ENCODE measurements around the gene ESYT2. TPM values are rescaled to one million over a fixed set of nuclear protein-coding genes. Genes with fewer than 3 reads are reported as not detected.

The ESYT2 gene
- total RNA-seq, 1 experiment from 2014 or later: 39.0 TPM

- no peak for TF ChIP-seq CTCF (conservative IDR thresholded peaks at IDR 0.05)
- peaks cover 0 to 9% (median 3%) of the 10 kb centered on the region in 3 experiments; a peak in 4 of 7 replicates for H3K36me3 Mint-ChIP-seq (ENCODE audit: insufficient read depth in 1 of 3, low read depth in 3 of 3)
- peak overlapping the region; percentile 18 for H3K27ac ChIP-seq (ENCODE audit: insufficient read length, low read depth, low read length)
These were observed 47.9 kb downstream of the ESYT2 start for GRCh38 chr7:158781217-158781973.

More at GRCh38 chr7:158781217-158781973, 47.9 kb downstream of the ESYT2 start:
- no peaks in the 10 kb centered on the region for H4K20me1 ChIP-seq (ENCODE audit: control insufficient read depth, insufficient read depth, insufficient read length)
- no peak overlapping the region for H3K4ac ChIP-seq (ENCODE audit: low read depth, low read length)
- no peak overlapping the region for H2BK12ac ChIP-seq (ENCODE audit: insufficient read length, low read depth, low read length)
- Mint-ChIP-seq H3K9me3 (no peaks in the 10 kb centered on the region), H3K4me1 (no peaks in the 10 kb centered on the region), H3K27ac (no peak overlapping the region), H3K4me3 (no peak overlapping the region), H3K27me3 (ENCODE audit: low read depth) (no peaks in the 10 kb centered on the region)
- no peak overlapping the region for H3K14ac ChIP-seq (ENCODE audit: insufficient read depth, low read length)
- H3K23ac ChIP-seq (ENCODE audit: insufficient read length, low read depth, low read length): no peak overlapping the region
- H4K8ac ChIP-seq (replicated peaks; ENCODE audit: insufficient read length, low read depth, low read length): peak overlapping the region; percentile 35
- no peaks in the 10 kb centered on the region for H3K4me1 ChIP-seq (ENCODE audit: insufficient read depth, low read length)
- no peak overlapping the region for H2BK15ac ChIP-seq (ENCODE audit: low read depth, low read length)
- no peaks in the 10 kb centered on the region for H3K23me2 ChIP-seq (ENCODE audit: insufficient read length, low read depth, low read length, poor library complexity, severe bottlenecking)
- peaks cover 15% of the 10 kb centered on the region for H3K9me3 ChIP-seq (ENCODE audit: control insufficient read depth, low read depth, low read length)
- WGBS (ENCODE audit: extremely low coverage, insufficient read length, low lambda C conversion rate): 100% methylated on average over 11 of the region's 23 CpGs
- no peaks in the 10 kb centered on the region for H3K27me3 ChIP-seq (ENCODE audit: insufficient read depth, low read length)
- H3K4me2 ChIP-seq (ENCODE audit: insufficient read depth, insufficient read length, low read length): no peak overlapping the region
- H2BK20ac ChIP-seq (ENCODE audit: low read depth, low read length, poor library complexity, severe bottlenecking): no peak overlapping the region
- no peak overlapping the region for H4K91ac ChIP-seq (ENCODE audit: insufficient read length, low read depth, low read length)
- H4K5ac ChIP-seq (ENCODE audit: insufficient read length, low read depth, low read length): peak overlapping the region; percentile 31
- H2AFZ ChIP-seq (ENCODE audit: low read length): no peak overlapping the region
- H3T11ph ChIP-seq (ENCODE audit: low read length): no peak overlapping the region
- no peaks in the 10 kb centered on the region for H3K79me1 ChIP-seq (ENCODE audit: insufficient read depth, low read depth, low read length, poor library complexity, severe bottlenecking)
- H2BK5ac ChIP-seq (ENCODE audit: insufficient read length, low read length): no peak overlapping the region
- no peak overlapping the region for H3K9ac ChIP-seq (ENCODE audit: extremely low read depth, insufficient read length, low read length)
- DNase-seq: no peak
- no peak overlapping the region for H2BK120ac ChIP-seq (ENCODE audit: low read depth, low read length, poor library complexity, severe bottlenecking)
- no peak overlapping the region for H2AK5ac ChIP-seq (ENCODE audit: insufficient read length, low read length)
- no peak overlapping the region for H3K56ac ChIP-seq (ENCODE audit: insufficient read length, low read depth, low read length)
- peaks cover 2% of the 10 kb centered on the region; the same call in 1 of the 2 replicates for H3K79me2 ChIP-seq (ENCODE audit: insufficient read depth, low read length)
- no peak overlapping the region for H3K18ac ChIP-seq (ENCODE audit: insufficient read length, low read depth, low read length)
